Caco-2 (cell line): Measurements from ENCODE around the gene AASDHPPT. TPM values are rescaled to one million over a fixed set of nuclear protein-coding genes. Genes with fewer than 3 reads are reported as not detected.

ENCODE experiments used
- BruUV-seq: library from RNA; stranded (reverse); fragments of 400-500 nt; replicated peaks from 2 replicates; lab custom pipeline; 2021; lab: Mats Ljungman, UMichigan
- CTCF ChIA-PET: fragments of 300-600 bp; sonication (Branson Sonifier 250); formaldehyde crosslinking; loops from one replicate; lab custom pipeline; 2022; ENCODE audit warnings: antibody characterized with exemption; lab: Charles Lee
- POLR2A ChIA-PET: fragments of 300-600 bp; sonication (Branson Sonifier 250); formaldehyde crosslinking; loops from one replicate; lab custom pipeline; 2022; ENCODE audit warnings: antibody characterized with exemption; lab: Charles Lee
- DNase-seq, 2 experiments: peaks; one replicate each; pipeline versions ENCODE4 v3.0.0 to v3.0.0-alpha.2; 2020 to 2022
- H3K27me3 ChIP-seq: replicated peaks from 2 replicates; pipeline ENCODE4 v1.6.0; 2011; ENCODE audit warnings: low read length; ENCODE audit not compliant: control insufficient read depth, insufficient read depth
- H3K36me3 ChIP-seq: 2 replicates; pipeline ENCODE4 v1.5.1; 2011; ENCODE audit warnings: low read length; ENCODE audit not compliant: control insufficient read depth, insufficient read depth
- H3K4me1 ChIP-seq: fragments of 250-450 bp; sonication (Bioruptor Pico); 2 replicates; pipeline ENCODE4 v1.5.1; 2020; ENCODE audit warnings: mild to moderate bottlenecking
- H3K4me3 ChIP-seq: 2 replicates; pipeline ENCODE4 v1.5.1; 2011; ENCODE audit warnings: low read depth, mild to moderate bottlenecking, control low read depth, low read length
- H3K9me3 ChIP-seq: fragments of 250-450 bp; sonication (Bioruptor Pico); 2 replicates; pipeline ENCODE4 v1.5.1; 2020; ENCODE audit warnings: mild to moderate bottlenecking, moderate library complexity
- H3K27ac Mint-ChIP-seq: one replicate; pipeline ENCODE4 v1.8.0; 2022; ENCODE audit warnings: mixed read lengths; ENCODE audit not compliant: unreplicated experiment
- H3K27me3 Mint-ChIP-seq: one replicate; pipeline ENCODE4 v1.8.0; 2022; ENCODE audit warnings: mixed read lengths; ENCODE audit not compliant: insufficient read depth, unreplicated experiment
- H3K36me3 Mint-ChIP-seq: one replicate; pipeline ENCODE4 v1.8.0; 2022; ENCODE audit warnings: mild to moderate bottlenecking, mixed read lengths; ENCODE audit not compliant: insufficient read depth, unreplicated experiment
- H3K4me1 Mint-ChIP-seq: one replicate; pipeline ENCODE4 v1.8.0; 2022; ENCODE audit warnings: low read depth, mixed read lengths; ENCODE audit not compliant: unreplicated experiment
- H3K4me3 Mint-ChIP-seq: one replicate; pipeline ENCODE4 v1.8.0; 2022; ENCODE audit warnings: mild to moderate bottlenecking, moderate library complexity, mixed read lengths; ENCODE audit not compliant: unreplicated experiment
- H3K9me3 Mint-ChIP-seq: one replicate; pipeline ENCODE4 v1.8.0; 2022; ENCODE audit warnings: mixed read lengths; ENCODE audit not compliant: unreplicated experiment
- CTCF ChIP-seq, 2 experiments: fragments of 200-600 bp in 1 of 2; IDR thresholded peaks; 1 replicate in 1 of 2; 2 replicates in 1 of 2; pipeline versions ENCODE4 v1.5.1 to v1.8.0; 2011 to 2022; ENCODE audit warnings: antibody characterized with exemption in 1 of 2, control low read depth in 1 of 2, inconsistent platforms in 1 of 2, low read depth in 1 of 2, low read length in 1 of 2, mild to moderate bottlenecking in 1 of 2, moderate library complexity in 1 of 2; ENCODE audit not compliant: insufficient read depth in 1 of 2, severe bottlenecking in 1 of 2, unreplicated experiment in 1 of 2
- intact Hi-C: fragments of 100-400 bp; cut with micrococcal nuclease; formaldehyde crosslinking; loops from one replicate; pipeline ENCODE4 v1.10.0; 2022; ENCODE audit not compliant: unreplicated experiment
- total RNA-seq: library from RNA; stranded (reverse); gene quantifications from 2 replicates; pipeline ENCODE4 v1.2.3, GENCODE V29; 2022

The AASDHPPT gene
- total RNA-seq, 1 experiment from 2014 or later: 64.8 TPM

GRCh38 chr11:106082096-106082495, 4.6 kb downstream of the AASDHPPT start:
- Histone ChIP-seq H3K4me3 (no peak overlapping the region), H3K36me3 (peaks cover 2% of the 10 kb centered on the region; the same call in 1 of the 2 replicates), H3K27me3 (no peaks in the 10 kb centered on the region), H3K4me1 (peaks cover 10% of the 10 kb centered on the region), H3K9me3 (no peaks in the 10 kb centered on the region)
- BruUV-seq: no TSS peak
- Mint-ChIP-seq H3K4me3 (no peak overlapping the region), H3K36me3 (peaks cover 77% of the 10 kb centered on the region), H3K9me3 (no peaks in the 10 kb centered on the region), H3K27ac (no peak overlapping the region), H3K27me3 (no peaks in the 10 kb centered on the region), H3K4me1 (peaks cover 8% of the 10 kb centered on the region)
- intact Hi-C loops: no loop called here
- POLR2A ChIA-PET: no interaction called here
- no peak for DNase-seq
- no peak for TF ChIP-seq CTCF (IDR thresholded peaks at IDR 0.05; ENCODE audit: insufficient read depth in 1 of 2, low read depth in 1 of 2, low read length in 1 of 2, severe bottlenecking in 1 of 2, unreplicated experiment in 1 of 2)
- CTCF ChIA-PET: no interaction called here

GRCh38 chr11:106086135-106086534, 8.7 kb downstream of the AASDHPPT start:
- H3K27ac Mint-ChIP-seq: peak overlapping the region; percentile 10
- Histone ChIP-seq H3K4me3 (no peak overlapping the region), H3K36me3 (no peaks in the 10 kb centered on the region; the same call in 1 of the 2 replicates), H3K4me1 (peaks cover 6% of the 10 kb centered on the region), H3K9me3 (no peaks in the 10 kb centered on the region), H3K27me3 (no peaks in the 10 kb centered on the region)
- H3K4me3 Mint-ChIP-seq: no peak overlapping the region
- POLR2A ChIA-PET: interaction anchor here (1.5 kb wide), 1 partner anchor 9 kb away, joined by 4 read pairs; the partner anchor contains the start of genes AASDHPPT and KBTBD3
- DNase-seq: no peak
- BruUV-seq: no TSS peak
- no peak for TF ChIP-seq CTCF (IDR thresholded peaks at IDR 0.05; ENCODE audit: insufficient read depth in 1 of 2, low read depth in 1 of 2, low read length in 1 of 2, severe bottlenecking in 1 of 2, unreplicated experiment in 1 of 2)
- peaks cover 69% of the 10 kb centered on the region for H3K36me3 Mint-ChIP-seq
- H3K4me1 Mint-ChIP-seq: peaks cover 25% of the 10 kb centered on the region
- CTCF ChIA-PET: interaction anchor here (2.1 kb wide), 1 partner anchor 70 kb away, joined by 6 read pairs; no protein-coding TSS in a partner anchor
- H3K9me3 Mint-ChIP-seq: no peaks in the 10 kb centered on the region
- H3K27me3 Mint-ChIP-seq: no peaks in the 10 kb centered on the region
- intact Hi-C loops: loop anchor here (5.0 kb wide), 2 partner anchors 191 to 631 kb away; no protein-coding TSS in a partner anchor

- Mint-ChIP-seq H3K9me3 (no peaks in the 10 kb centered on the region), H3K27me3 (no peaks in the 10 kb centered on the region), H3K27ac (peak overlapping the region; percentile 10), H3K4me1 (peaks cover 25% of the 10 kb centered on the region), H3K36me3 (peaks cover 72% of the 10 kb centered on the region), H3K4me3 (no peak overlapping the region)
- no peak overlapping the region for H3K4me3 ChIP-seq
- DNase-seq: no peak
- ChIA-PET CTCF (interaction anchor here (0.8 to 2.1 kb wide), 2 partner anchors 10 to 69 kb away, joined by 6 read pairs; partner anchors contain the start of genes AASDHPPT and KBTBD3), POLR2A (interaction anchor here (1.5 kb wide), 1 partner anchor 10 kb away, joined by 4 read pairs; the partner anchor contains the start of genes AASDHPPT and KBTBD3)
- intact Hi-C loops: loop anchor here (5.0 kb wide), 2 partner anchors 190 to 630 kb away; no protein-coding TSS in a partner anchor
- H3K4me1 ChIP-seq: peaks cover 6% of the 10 kb centered on the region
- BruUV-seq: no TSS peak
- H3K27me3 ChIP-seq: no peaks in the 10 kb centered on the region
- no peak for TF ChIP-seq CTCF (IDR thresholded peaks at IDR 0.05; ENCODE audit: insufficient read depth in 1 of 2, low read depth in 1 of 2, low read length in 1 of 2, severe bottlenecking in 1 of 2, unreplicated experiment in 1 of 2)
- peaks cover 3% of the 10 kb centered on the region for H3K36me3 ChIP-seq
- H3K9me3 ChIP-seq: no peaks in the 10 kb centered on the region
Observed at GRCh38 chr11:106086850-106087249, 9.4 kb downstream of the AASDHPPT start.
